Measurements from ENCODE around the gene KCNJ14.
A peak's percentile ranks its signal among the peaks of the same experiment; 100 is the strongest.

Gene KCNJ14

GRCh38 chr19:48461982-48462655 lies 6.7 kb downstream of the KCNJ14 start:
- no peak overlapping the region for H2BK120ac ChIP-seq (ENCODE audit: low read depth, low read length)
- 92% methylated on average over 58 of the region's 62 CpGs for WGBS
- no peaks in the 10 kb centered on the region for H3K27me3 ChIP-seq (ENCODE audit: control insufficient read depth in 1 of 2, insufficient read depth in 1 of 2, low read length in 2 of 2)

DNA sequence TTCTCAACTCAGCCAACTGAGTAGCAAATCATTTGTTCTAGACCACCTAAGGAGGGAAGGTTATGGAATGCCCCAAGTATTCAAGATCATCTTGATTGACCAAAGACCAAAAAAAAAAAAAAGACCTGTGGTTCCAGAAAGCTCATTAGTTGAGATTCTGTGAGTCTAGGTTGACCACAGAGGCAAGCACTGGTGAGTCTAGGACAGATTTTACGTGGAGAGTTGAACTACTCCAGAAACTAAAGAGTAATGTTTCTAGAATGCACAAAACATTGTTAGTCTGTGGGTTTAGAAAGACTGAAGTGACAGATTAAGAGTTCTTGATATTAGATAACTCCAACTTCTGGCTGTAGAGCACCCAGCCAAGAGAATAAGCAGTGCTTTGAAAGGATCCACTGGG lies 9.8 kb downstream of the KCNJ14 start:
- Histone ChIP-seq H2BK5ac (ENCODE audit: low read depth, low read length, poor library complexity, severe bottlenecking) (no peak overlapping the region), H3K4me1 (ENCODE audit: control insufficient read depth, insufficient read depth, low read depth, low read length) (peaks cover 14% of the 10 kb centered on the region)
- WGBS: 100% methylated on average over 1 of the region's 1 CpG

More at GRCh38 chr19:48461982-48462655, 6.7 kb downstream of the KCNJ14 start:
- Histone ChIP-seq H2BK5ac (ENCODE audit: low read depth, low read length, poor library complexity, severe bottlenecking) (no peak overlapping the region), H3K4me2 (ENCODE audit: low read length, poor library complexity, severe bottlenecking) (no peak overlapping the region), H3K9ac (ENCODE audit: low read length) (no peak overlapping the region), H2AK5ac (ENCODE audit: low read length, severe bottlenecking) (no peak overlapping the region), H2AFZ (ENCODE audit: low read depth, low read length) (no peak overlapping the region), H4K8ac (ENCODE audit: low read length) (peak overlapping the region; percentile 73), H3K23ac (ENCODE audit: low read length in 2 of 2) (no peak overlapping the region), H3K27ac (ENCODE audit: low read length, poor library complexity, severe bottlenecking) (no peak overlapping the region), H3K4me3 (ENCODE audit: insufficient read depth in 1 of 2, low read depth in 1 of 2, low read length in 2 of 2) (peak overlapping the region in 1 of 2 experiments; percentile 8), H3K36me3 (ENCODE audit: control insufficient read depth in 1 of 2, insufficient read depth in 2 of 2, low read depth in 1 of 2, low read length in 2 of 2) (peaks cover 24 to 27% of the 10 kb centered on the region in 2 experiments), H3K9me3 (ENCODE audit: control insufficient read depth, low read length) (no peaks in the 10 kb centered on the region), H3K14ac (ENCODE audit: low read length in 2 of 2) (no peak overlapping the region), H2BK12ac (ENCODE audit: low read length in 2 of 2) (no peak overlapping the region), H3K4me1 (ENCODE audit: control insufficient read depth, insufficient read depth, low read depth, low read length) (peaks cover 11% of the 10 kb centered on the region), H4K91ac (ENCODE audit: low read length) (no peak overlapping the region), H3K4ac (ENCODE audit: low read depth in 1 of 2, low read length in 2 of 2) (no peak overlapping the region), H3K18ac (ENCODE audit: low read depth in 1 of 2, low read length in 2 of 2) (no peak overlapping the region), H3K79me1 (replicated peaks; ENCODE audit: low read length, poor library complexity, severe bottlenecking) (peaks cover 11% of the 10 kb centered on the region), H2BK15ac (ENCODE audit: low read depth, poor library complexity, severe bottlenecking) (no peak overlapping the region)
- no peak for DNase-seq

GRCh38 chr19:48466561-48467325 lies 11.4 kb downstream of the KCNJ14 start:
- no peak overlapping the region for H2BK15ac ChIP-seq (ENCODE audit: low read depth, poor library complexity, severe bottlenecking)
- H3K14ac ChIP-seq (ENCODE audit: low read length in 2 of 2): no peak overlapping the region
- peaks cover 35 to 38% of the 10 kb centered on the region in 2 experiments for H3K36me3 ChIP-seq (ENCODE audit: control insufficient read depth in 1 of 2, insufficient read depth in 2 of 2, low read depth in 1 of 2, low read length in 2 of 2)
- no peaks in the 10 kb centered on the region for H3K27me3 ChIP-seq (ENCODE audit: control insufficient read depth in 1 of 2, insufficient read depth in 1 of 2, low read length in 2 of 2)
- no peak overlapping the region for H2BK5ac ChIP-seq (ENCODE audit: low read depth, low read length, poor library complexity, severe bottlenecking)
- H2AFZ ChIP-seq (ENCODE audit: low read depth, low read length): no peak overlapping the region
- H2BK120ac ChIP-seq (ENCODE audit: low read depth, low read length): no peak overlapping the region
- H4K8ac ChIP-seq (ENCODE audit: low read length): no peak overlapping the region
- H3K23ac ChIP-seq (ENCODE audit: low read length in 2 of 2): no peak overlapping the region
- no peak overlapping the region for H3K4me2 ChIP-seq (ENCODE audit: low read length, poor library complexity, severe bottlenecking)
- no peak overlapping the region for H2AK5ac ChIP-seq (ENCODE audit: low read length, severe bottlenecking)
- H3K9ac ChIP-seq (ENCODE audit: low read length): peak overlapping the region; percentile 70
- H3K27ac ChIP-seq (ENCODE audit: low read length, poor library complexity, severe bottlenecking): no peak overlapping the region
- no peak overlapping the region for H3K4me3 ChIP-seq (ENCODE audit: insufficient read depth in 1 of 2, low read depth in 1 of 2, low read length in 2 of 2)
- no peak overlapping the region for H3K18ac ChIP-seq (ENCODE audit: low read depth in 1 of 2, low read length in 2 of 2)
- peak; percentile 42 for DNase-seq
- no peak overlapping the region for H2BK12ac ChIP-seq (ENCODE audit: low read length in 2 of 2)
- H3K4ac ChIP-seq (ENCODE audit: low read depth in 1 of 2, low read length in 2 of 2): no peak overlapping the region
- H3K79me1 ChIP-seq (replicated peaks; ENCODE audit: low read length, poor library complexity, severe bottlenecking): peaks cover 10% of the 10 kb centered on the region
- WGBS: 82% methylated on average over 16 of the region's 16 CpGs
- H3K4me1 ChIP-seq (ENCODE audit: control insufficient read depth, insufficient read depth, low read depth, low read length): peaks cover 17% of the 10 kb centered on the region
- H3K9me3 ChIP-seq (ENCODE audit: control insufficient read depth, low read length): no peaks in the 10 kb centered on the region
- no peak overlapping the region for H4K91ac ChIP-seq (ENCODE audit: low read length)

More for the DNA sequence above, 9.8 kb downstream of the KCNJ14 start:
- H2AFZ ChIP-seq (ENCODE audit: low read depth, low read length): no peak overlapping the region
- no peak overlapping the region for H3K9ac ChIP-seq (ENCODE audit: low read length)
- no peak for DNase-seq
- H3K27ac ChIP-seq (ENCODE audit: low read length, poor library complexity, severe bottlenecking): no peak overlapping the region
- H2BK12ac ChIP-seq (ENCODE audit: low read length in 2 of 2): no peak overlapping the region
- H2BK15ac ChIP-seq (ENCODE audit: low read depth, poor library complexity, severe bottlenecking): no peak overlapping the region
- H3K36me3 ChIP-seq (ENCODE audit: control insufficient read depth in 1 of 2, insufficient read depth in 2 of 2, low read depth in 1 of 2, low read length in 2 of 2): peaks cover 20 to 27% of the 10 kb centered on the region in 2 experiments
- H3K79me1 ChIP-seq (replicated peaks; ENCODE audit: low read length, poor library complexity, severe bottlenecking): peaks cover 8% of the 10 kb centered on the region
- H3K4ac ChIP-seq (ENCODE audit: low read depth in 1 of 2, low read length in 2 of 2): no peak overlapping the region
- H4K91ac ChIP-seq (ENCODE audit: low read length): no peak overlapping the region
- H2AK5ac ChIP-seq (ENCODE audit: low read length, severe bottlenecking): no peak overlapping the region
- H3K14ac ChIP-seq (ENCODE audit: low read length in 2 of 2): no peak overlapping the region
- no peak overlapping the region for H3K23ac ChIP-seq (ENCODE audit: low read length in 2 of 2)
- H3K9me3 ChIP-seq (ENCODE audit: control insufficient read depth, low read length): no peaks in the 10 kb centered on the region
- H3K18ac ChIP-seq (ENCODE audit: low read depth in 1 of 2, low read length in 2 of 2): no peak overlapping the region
- no peak overlapping the region for H3K4me2 ChIP-seq (ENCODE audit: low read length, poor library complexity, severe bottlenecking)
- no peak overlapping the region for H4K8ac ChIP-seq (ENCODE audit: low read length)
- H3K4me3 ChIP-seq (ENCODE audit: insufficient read depth in 1 of 2, low read depth in 1 of 2, low read length in 2 of 2): no peak overlapping the region
- no peak overlapping the region for H2BK120ac ChIP-seq (ENCODE audit: low read depth, low read length)
- no peaks in the 10 kb centered on the region for H3K27me3 ChIP-seq (ENCODE audit: control insufficient read depth in 1 of 2, insufficient read depth in 1 of 2, low read length in 2 of 2)

DNA sequence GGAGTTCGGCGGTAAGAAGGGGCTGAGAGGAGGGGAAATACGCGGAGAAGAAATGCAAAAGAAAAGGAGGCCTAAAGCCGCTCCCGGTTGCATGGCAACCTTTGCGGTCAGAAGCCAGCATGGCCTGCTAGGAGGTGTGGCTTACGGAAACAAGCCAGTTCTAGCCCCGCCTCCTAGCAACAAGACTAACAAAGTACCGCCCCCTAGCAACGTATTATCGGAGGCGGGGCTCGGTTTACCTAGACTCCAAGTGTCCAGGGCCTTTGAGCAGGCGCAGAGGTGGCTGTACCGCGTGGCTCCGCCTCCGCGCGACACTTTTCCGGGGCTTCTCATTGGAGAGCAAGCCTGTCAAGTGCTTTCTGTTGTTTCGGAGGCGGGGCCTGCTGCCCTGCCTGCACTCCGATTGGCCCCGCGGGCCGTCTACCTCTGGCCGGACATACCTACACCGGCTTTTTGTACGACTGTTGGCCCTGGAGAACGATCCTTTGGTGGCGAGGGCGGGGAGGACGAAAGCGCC lies 13.5 kb downstream of the KCNJ14 start:
- Histone ChIP-seq H4K91ac (ENCODE audit: low read length) (no peak overlapping the region), H4K8ac (ENCODE audit: low read length) (no peak overlapping the region), H3K27me3 (ENCODE audit: control insufficient read depth in 1 of 2, insufficient read depth in 1 of 2, low read length in 2 of 2) (no peaks in the 10 kb centered on the region), H2BK5ac (ENCODE audit: low read depth, low read length, poor library complexity, severe bottlenecking) (no peak overlapping the region), H2BK15ac (ENCODE audit: low read depth, poor library complexity, severe bottlenecking) (no peak overlapping the region), H2BK12ac (ENCODE audit: low read length in 2 of 2) (no peak overlapping the region), H3K4ac (ENCODE audit: low read depth in 1 of 2, low read length in 2 of 2) (no peak overlapping the region), H3K4me1 (ENCODE audit: control insufficient read depth, insufficient read depth, low read depth, low read length) (peaks cover 12% of the 10 kb centered on the region), H3K9ac (ENCODE audit: low read length) (peak overlapping the region; percentile 98), H3K79me1 (replicated peaks; ENCODE audit: low read length, poor library complexity, severe bottlenecking) (peaks cover 24% of the 10 kb centered on the region), H3K36me3 (ENCODE audit: control insufficient read depth in 1 of 2, insufficient read depth in 2 of 2, low read depth in 1 of 2, low read length in 2 of 2) (peaks cover 45 to 46% of the 10 kb centered on the region in 2 experiments), H3K9me3 (ENCODE audit: control insufficient read depth, low read length) (no peaks in the 10 kb centered on the region), H3K4me2 (ENCODE audit: low read length, poor library complexity, severe bottlenecking) (peak overlapping the region; percentile 89), H3K14ac (ENCODE audit: low read length in 2 of 2) (no peak overlapping the region), H3K18ac (ENCODE audit: low read depth in 1 of 2, low read length in 2 of 2) (peak overlapping the region in 1 of 2 experiments; percentile 50), H2BK120ac (ENCODE audit: low read depth, low read length) (no peak overlapping the region), H3K4me3 (ENCODE audit: insufficient read depth in 1 of 2, low read depth in 1 of 2, low read length in 2 of 2) (peak overlapping the region in 1 of 2 experiments; percentile 87), H3K23ac (ENCODE audit: low read length in 2 of 2) (no peak overlapping the region), H3K27ac (ENCODE audit: low read length, poor library complexity, severe bottlenecking) (peak overlapping the region; percentile 52), H2AFZ (ENCODE audit: low read depth, low read length) (no peak overlapping the region), H2AK5ac (ENCODE audit: low read length, severe bottlenecking) (no peak overlapping the region)
- DNase-seq: peak; percentile 100
- WGBS: under 1% methylated on average over 34 of the region's 36 CpGs
